HG02981 (cell line): Measurements from ENCODE around the gene OR4C45.
"Not testable (repeated sequence)": the region's sequence is repeated elsewhere in the genome, so short reads cannot be mapped to it uniquely, and the experiment has no call there.

Experiments used
- ATAC-seq: cut with Tn5 transposase; IDR thresholded peaks from one replicate; pipeline ENCODE4 v1.9.1; 2021; ENCODE audit warnings: mild to moderate bottlenecking, moderate library complexity; ENCODE audit not compliant: unreplicated experiment

OR4C45 gene

GRCh38 chr11:50032574-50032973 lies at the start of gene OR4C45:
Gene OR4C45 (plus strand): TSS chr11:50032874.
- no peak for ATAC-seq

- no peak for ATAC-seq
Measured at GRCh38 chr11:49995565-49995964, 37.1 kb upstream of the OR4C45 start.

- ATAC-seq, result no peak
Measured at GRCh38 chr11:50030193-50030592, 2.5 kb upstream of the OR4C45 start.

GRCh38 chr11:50036239-50036638 lies 3.6 kb downstream of the OR4C45 start:
- ATAC-seq, result not testable (repeated sequence)

GRCh38 chr11:50037251-50037650 lies 4.6 kb downstream of the OR4C45 start:
- no peak for ATAC-seq

- ATAC-seq, result no peak
Measured at GRCh38 chr11:50044647-50045046, 12.0 kb downstream of the OR4C45 start.

- not testable (repeated sequence) for ATAC-seq
Measured at GRCh38 chr11:50063056-50063455, 30.4 kb downstream of the OR4C45 start.

- no peak for ATAC-seq
Measured at GRCh38 chr11:50070389-50070788, 37.7 kb downstream of the OR4C45 start.

- no peak for ATAC-seq
Measured at GRCh38 chr11:50071584-50072225, 39.0 kb downstream of the OR4C45 start.

GRCh38 chr11:50072226-50073112 lies 39.8 kb downstream of the OR4C45 start:
- no peak for ATAC-seq

GRCh38 chr11:50073113-50074105 lies 40.7 kb downstream of the OR4C45 start:
- no peak for ATAC-seq

GRCh38 chr11:50074161-50074560 lies 41.5 kb downstream of the OR4C45 start:
- no peak for ATAC-seq

- ATAC-seq, result no peak
Measured at GRCh38 chr11:50075856-50076255, 43.2 kb downstream of the OR4C45 start.

- ATAC-seq, result no peak
Measured at GRCh38 chr11:50077526-50077925, 44.9 kb downstream of the OR4C45 start.

- ATAC-seq, result no peak
Measured at GRCh38 chr11:50078001-50078400, 45.3 kb downstream of the OR4C45 start.

GRCh38 chr11:50078946-50079345 lies 46.3 kb downstream of the OR4C45 start:
- not testable (repeated sequence) for ATAC-seq

GRCh38 chr11:50080256-50080655 lies 47.6 kb downstream of the OR4C45 start:
- ATAC-seq, result no peak
